Measurements from ENCODE around the gene PTPN6. TPM values are rescaled to one million over a fixed set of nuclear protein-coding genes. Genes with fewer than 3 reads are reported as not detected.

The PTPN6 gene
- total RNA-seq, 1 donor: 0.36 TPM

- DNase-seq (ENCODE audit: insufficient read length, low spot score, missing footprints): peak; percentile 99
Measured at GRCh38 chr12:6943389-6943721, 7.8 kb upstream of the PTPN6 start.

GRCh38 chr12:6943722-6944380 lies 7.3 kb upstream of the PTPN6 start, which contains the start of the genes C12orf57 and RNU7-1:
TSS of gene C12orf57 (plus strand) at chr12:6944022. CDS start at chr12:6944122, 100 bp downstream.
TSS of gene RNU7-1 (plus strand) at chr12:6943816.
- Histone ChIP-seq H3K27me3 (ENCODE audit: insufficient read depth, low read length) (no peaks in the 10 kb centered on the region), H3K36me3 (ENCODE audit: insufficient read depth, low read length) (peaks cover 38% of the 10 kb centered on the region), H4K20me1 (ENCODE audit: insufficient read depth, low read length) (no peaks in the 10 kb centered on the region), H3K9me3 (ENCODE audit: low read depth, low read length) (no peaks in the 10 kb centered on the region), H3K27ac (ENCODE audit: low read depth, low read length) (peak within 1 kb of the TSS; percentile 82), H2AFZ (ENCODE audit: low read length) (peak within 1 kb of the TSS; percentile 72), H3K4me2 (ENCODE audit: insufficient read depth, low read length) (peak within 1 kb of the TSS; percentile 95), H3K4me3 (ENCODE audit: insufficient read depth, low read length) (peak within 1 kb of the TSS; percentile 88), H3K4me1 (ENCODE audit: insufficient read depth, low read length) (peaks cover 20% of the 10 kb centered on the region), H3K79me2 (ENCODE audit: insufficient read depth, low read length) (peaks cover 7% of the 10 kb centered on the region)
- TF ChIP-seq CTCF (IDR thresholded peaks at IDR 0.05; ENCODE audit: extremely low read depth, low read depth, low read length): no peak
- peak; percentile 95 for DNase-seq (ENCODE audit: insufficient read length, low spot score, missing footprints)

More at GRCh38 chr12:6943389-6943721, 7.8 kb upstream of the PTPN6 start:
- H2AFZ ChIP-seq (ENCODE audit: low read length): peak overlapping the region; percentile 72
- H3K4me1 ChIP-seq (ENCODE audit: insufficient read depth, low read length): peaks cover 23% of the 10 kb centered on the region
- H3K4me2 ChIP-seq (ENCODE audit: insufficient read depth, low read length): peak overlapping the region; percentile 95
- no peaks in the 10 kb centered on the region for H3K27me3 ChIP-seq (ENCODE audit: insufficient read depth, low read length)
- H4K20me1 ChIP-seq (ENCODE audit: insufficient read depth, low read length): no peaks in the 10 kb centered on the region
- peak overlapping the region; percentile 88 for H3K4me3 ChIP-seq (ENCODE audit: insufficient read depth, low read length)
- H3K36me3 ChIP-seq (ENCODE audit: insufficient read depth, low read length): peaks cover 42% of the 10 kb centered on the region
- peaks cover 7% of the 10 kb centered on the region for H3K79me2 ChIP-seq (ENCODE audit: insufficient read depth, low read length)
- TF ChIP-seq CTCF (IDR thresholded peaks at IDR 0.05; ENCODE audit: extremely low read depth, low read depth, low read length): no peak
- peak overlapping the region; percentile 82 for H3K27ac ChIP-seq (ENCODE audit: low read depth, low read length)
- H3K9me3 ChIP-seq (ENCODE audit: low read depth, low read length): no peaks in the 10 kb centered on the region

GRCh38 chr12:6944381-6945186 lies 6.6 kb upstream of the PTPN6 start:
- peak; percentile 80 for TF ChIP-seq CTCF (IDR thresholded peaks at IDR 0.05; ENCODE audit: extremely low read depth, low read depth, low read length)
- Histone ChIP-seq H3K79me2 (ENCODE audit: insufficient read depth, low read length) (peaks cover 4% of the 10 kb centered on the region), H2AFZ (ENCODE audit: low read length) (peak overlapping the region; percentile 60), H4K20me1 (ENCODE audit: insufficient read depth, low read length) (no peaks in the 10 kb centered on the region), H3K27ac (ENCODE audit: low read depth, low read length) (peak overlapping the region; percentile 82), H3K9me3 (ENCODE audit: low read depth, low read length) (no peaks in the 10 kb centered on the region), H3K4me1 (ENCODE audit: insufficient read depth, low read length) (peaks cover 20% of the 10 kb centered on the region), H3K27me3 (ENCODE audit: insufficient read depth, low read length) (no peaks in the 10 kb centered on the region), H3K4me3 (ENCODE audit: insufficient read depth, low read length) (peak overlapping the region; percentile 88), H3K36me3 (ENCODE audit: insufficient read depth, low read length) (peaks cover 31% of the 10 kb centered on the region), H3K4me2 (ENCODE audit: insufficient read depth, low read length) (peak overlapping the region; percentile 95)
- DNase-seq (ENCODE audit: insufficient read length, low spot score, missing footprints): peak; percentile 98

GRCh38 chr12:6945613-6946012 lies 5.5 kb upstream of the PTPN6 start:
- Histone ChIP-seq H2AFZ (ENCODE audit: low read length) (no peak overlapping the region), H3K4me2 (ENCODE audit: insufficient read depth, low read length) (no peak overlapping the region), H3K27me3 (ENCODE audit: insufficient read depth, low read length) (no peaks in the 10 kb centered on the region), H3K4me1 (ENCODE audit: insufficient read depth, low read length) (peaks cover 20% of the 10 kb centered on the region), H4K20me1 (ENCODE audit: insufficient read depth, low read length) (no peaks in the 10 kb centered on the region), H3K9me3 (ENCODE audit: low read depth, low read length) (no peaks in the 10 kb centered on the region), H3K79me2 (ENCODE audit: insufficient read depth, low read length) (peaks cover 2% of the 10 kb centered on the region), H3K4me3 (ENCODE audit: insufficient read depth, low read length) (no peak overlapping the region), H3K27ac (ENCODE audit: low read depth, low read length) (no peak overlapping the region), H3K36me3 (ENCODE audit: insufficient read depth, low read length) (peaks cover 24% of the 10 kb centered on the region)
- no peak for TF ChIP-seq CTCF (IDR thresholded peaks at IDR 0.05; ENCODE audit: extremely low read depth, low read depth, low read length)
- no peak for DNase-seq (ENCODE audit: insufficient read length, low spot score, missing footprints)
